ENCODE data around the gene ALOXE3. TPM values are rescaled to one million over a fixed set of nuclear protein-coding genes. Genes with fewer than 3 reads are reported as not detected.

ALOXE3 gene
- total RNA-seq, 1 experiment from 2014 or later: not detected

DNA sequence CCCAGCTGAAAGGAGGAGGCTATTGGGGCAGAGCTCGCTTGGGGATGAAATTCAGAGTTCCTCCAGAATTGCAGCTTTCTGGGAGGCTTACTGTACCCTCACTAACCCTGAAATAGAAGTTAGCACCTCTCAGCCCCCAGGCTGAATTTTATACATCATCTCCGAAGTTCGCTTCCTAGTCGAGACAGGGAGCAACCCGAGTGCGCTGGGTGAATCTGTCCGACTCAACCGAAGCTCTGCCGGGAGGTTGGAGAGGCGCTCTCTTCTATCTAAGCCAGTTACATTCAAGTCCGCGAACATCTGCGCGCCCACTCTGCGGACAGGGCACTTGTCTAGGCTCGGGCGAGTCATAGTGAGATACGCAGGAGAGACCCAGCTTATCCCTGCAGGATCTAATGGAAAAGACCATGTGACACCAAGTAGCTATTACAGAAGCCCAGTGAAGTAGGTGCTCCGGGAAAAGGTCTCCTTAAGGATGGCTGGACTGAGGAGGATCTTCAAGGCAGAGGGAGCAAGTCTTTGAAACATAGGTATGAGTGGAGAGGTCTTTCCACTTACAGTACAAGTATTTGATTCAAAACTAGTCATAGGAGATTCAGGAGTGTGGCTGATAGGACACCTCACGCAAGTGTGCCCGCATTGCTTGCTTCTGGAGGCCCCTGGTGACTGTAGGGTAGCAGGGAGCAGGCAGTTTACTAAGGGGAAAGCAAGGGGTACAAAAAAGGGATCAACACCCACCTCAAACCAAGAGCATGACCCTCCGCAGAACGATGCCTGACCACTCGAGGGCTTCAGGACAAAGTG lies 6.2 kb upstream of the ALOXE3 start:
- H3K27ac Mint-ChIP-seq (ENCODE audit: unreplicated experiment): peak overlapping the region; percentile 72
- intact Hi-C loops (cut with micrococcal nuclease; ENCODE audit: unreplicated experiment): loop anchor here (2.0 to 5.0 kb wide), 2 partner anchors 33 to 176 kb away; no protein-coding TSS in a partner anchor

DNA sequence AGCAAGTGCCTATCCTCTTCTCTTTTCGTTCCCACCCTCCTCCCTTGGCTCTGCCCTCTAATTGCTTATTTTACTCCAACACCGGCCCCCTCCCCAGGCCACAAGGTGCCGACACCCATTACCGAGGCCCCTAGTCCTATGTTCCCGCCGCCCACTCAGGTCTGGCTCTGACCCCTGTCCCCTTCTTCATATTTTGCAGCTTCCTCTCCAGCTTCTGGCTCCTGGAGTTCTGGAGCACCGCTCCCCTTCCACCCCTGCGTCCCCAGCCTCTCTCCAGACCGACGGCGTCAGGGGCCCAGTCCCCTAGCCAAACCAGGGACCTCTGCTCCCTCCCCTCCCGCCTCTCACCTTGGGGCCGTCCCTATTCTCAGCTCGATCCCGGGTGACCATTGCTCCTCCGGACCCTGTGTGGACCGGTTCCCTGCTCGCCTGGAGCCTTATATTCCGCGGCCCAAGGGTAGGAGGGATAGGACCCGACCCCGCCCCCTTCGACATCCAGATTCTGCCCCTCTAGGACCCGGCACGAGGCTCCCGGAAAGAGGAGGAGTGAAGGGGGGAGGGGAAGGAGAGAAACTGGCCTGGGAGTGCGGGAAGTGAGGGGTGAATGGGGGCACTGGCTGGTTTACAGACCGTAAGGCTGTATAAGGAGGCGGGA lies 5.5 kb upstream of the ALOXE3 start, which contains the start of gene HES7:
HES7 (minus strand) TSS at position 412 of the 655 bp plus-strand sequence; CDS start at position 390, 22 bp downstream.
- Mint-ChIP-seq H3K27ac (ENCODE audit: unreplicated experiment) (peak within 1 kb of the TSS; percentile 72), H3K4me3 (ENCODE audit: low read depth, unreplicated experiment) (peak within 1 kb of the TSS; percentile 91), H3K27me3 (ENCODE audit: unreplicated experiment) (peaks cover 68% of the 10 kb centered on the region), H3K9me3 (ENCODE audit: low read depth, unreplicated experiment) (no peaks in the 10 kb centered on the region), H3K36me3 (ENCODE audit: insufficient read depth, unreplicated experiment) (peaks cover 50% of the 10 kb centered on the region), H3K4me1 (ENCODE audit: low read depth, unreplicated experiment) (peaks cover 57% of the 10 kb centered on the region)
- intact Hi-C loops (cut with micrococcal nuclease; ENCODE audit: unreplicated experiment): loop anchor here (2.0 to 5.0 kb wide), 2 partner anchors 33 to 177 kb away; no protein-coding TSS in a partner anchor
- no TSS peak for BruUV-seq (replicated peaks)
- DNase-seq: no peak
- CTCF ChIA-PET: interaction anchor here (1.0 kb wide), 1 partner anchor 32 kb away, joined by 3 read pairs; no protein-coding TSS in a partner anchor
- TF ChIP-seq, protein P1, sequence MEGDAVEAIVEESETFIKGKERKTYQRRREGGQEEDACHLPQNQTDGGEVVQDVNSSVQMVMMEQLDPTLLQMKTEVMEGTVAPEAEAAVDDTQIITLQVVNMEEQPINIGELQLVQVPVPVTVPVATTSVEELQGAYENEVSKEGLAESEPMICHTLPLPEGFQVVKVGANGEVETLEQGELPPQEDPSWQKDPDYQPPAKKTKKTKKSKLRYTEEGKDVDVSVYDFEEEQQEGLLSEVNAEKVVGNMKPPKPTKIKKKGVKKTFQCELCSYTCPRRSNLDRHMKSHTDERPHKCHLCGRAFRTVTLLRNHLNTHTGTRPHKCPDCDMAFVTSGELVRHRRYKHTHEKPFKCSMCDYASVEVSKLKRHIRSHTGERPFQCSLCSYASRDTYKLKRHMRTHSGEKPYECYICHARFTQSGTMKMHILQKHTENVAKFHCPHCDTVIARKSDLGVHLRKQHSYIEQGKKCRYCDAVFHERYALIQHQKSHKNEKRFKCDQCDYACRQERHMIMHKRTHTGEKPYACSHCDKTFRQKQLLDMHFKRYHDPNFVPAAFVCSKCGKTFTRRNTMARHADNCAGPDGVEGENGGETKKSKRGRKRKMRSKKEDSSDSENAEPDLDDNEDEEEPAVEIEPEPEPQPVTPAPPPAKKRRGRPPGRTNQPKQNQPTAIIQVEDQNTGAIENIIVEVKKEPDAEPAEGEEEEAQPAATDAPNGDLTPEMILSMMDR (IDR thresholded peaks at IDR 0.05; ENCODE audit: unreplicated experiment): no peak

More for the DNA sequence above, 6.2 kb upstream of the ALOXE3 start:
- CTCF ChIA-PET: interaction anchor here (1.0 kb wide), 1 partner anchor 31 kb away, joined by 3 read pairs; no protein-coding TSS in a partner anchor
- peaks cover 56% of the 10 kb centered on the region for H3K4me1 Mint-ChIP-seq (ENCODE audit: low read depth, unreplicated experiment)
- no peak for DNase-seq
- BruUV-seq (replicated peaks): no TSS peak
- peak overlapping the region; percentile 91 for H3K4me3 Mint-ChIP-seq (ENCODE audit: low read depth, unreplicated experiment)
- no peaks in the 10 kb centered on the region for H3K9me3 Mint-ChIP-seq (ENCODE audit: low read depth, unreplicated experiment)
- peaks cover 73% of the 10 kb centered on the region for H3K27me3 Mint-ChIP-seq (ENCODE audit: unreplicated experiment)
- TF ChIP-seq, protein P1 (IDR thresholded peaks at IDR 0.05; ENCODE audit: unreplicated experiment): no peak
- H3K36me3 Mint-ChIP-seq (ENCODE audit: insufficient read depth, unreplicated experiment): peaks cover 43% of the 10 kb centered on the region

DNA sequence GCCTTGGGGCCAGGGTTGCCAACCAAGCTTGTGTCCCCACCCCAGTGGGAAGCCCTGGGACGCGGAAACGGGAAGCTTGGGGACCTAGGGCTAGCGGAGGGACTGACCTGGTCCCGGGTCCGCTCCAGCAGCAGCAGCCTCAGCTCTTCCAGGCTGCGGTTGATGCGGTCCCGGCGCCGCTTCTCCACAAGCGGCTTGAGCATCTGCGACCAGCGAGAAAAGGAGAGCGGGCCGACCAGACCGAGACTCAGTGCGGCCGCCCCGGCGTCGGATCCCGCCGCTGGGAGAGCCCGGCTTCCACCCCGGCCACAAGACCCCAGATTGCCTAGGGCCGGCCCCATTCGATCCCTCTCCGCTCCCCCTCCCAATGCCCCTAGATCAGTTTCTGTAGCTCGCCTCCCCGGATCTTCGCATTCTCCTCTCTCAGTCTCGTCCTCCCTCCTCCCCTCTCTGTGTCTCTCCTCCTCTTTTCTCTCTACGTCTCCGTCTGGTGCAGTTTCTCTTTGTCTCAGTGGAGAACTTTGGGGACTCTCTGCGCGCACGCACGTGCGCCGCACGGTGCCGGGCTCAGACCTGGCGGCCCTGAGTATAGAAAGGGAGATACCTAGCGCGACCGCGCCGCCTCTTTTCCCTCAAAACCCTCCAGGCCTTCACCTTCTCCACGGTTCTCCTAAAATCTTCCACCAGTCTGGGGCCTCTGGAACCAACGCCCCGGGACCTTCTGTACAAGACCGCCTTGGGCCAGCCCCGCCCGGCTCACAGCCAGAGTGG lies 4.8 kb upstream of the ALOXE3 start:
- CTCF ChIA-PET: no interaction called here
- Mint-ChIP-seq H3K36me3 (ENCODE audit: insufficient read depth, unreplicated experiment) (peaks cover 57% of the 10 kb centered on the region), H3K27ac (ENCODE audit: unreplicated experiment) (peak overlapping the region; percentile 48), H3K27me3 (ENCODE audit: unreplicated experiment) (peaks cover 68% of the 10 kb centered on the region), H3K4me3 (ENCODE audit: low read depth, unreplicated experiment) (peak overlapping the region; percentile 91), H3K4me1 (ENCODE audit: low read depth, unreplicated experiment) (peaks cover 64% of the 10 kb centered on the region), H3K9me3 (ENCODE audit: low read depth, unreplicated experiment) (no peaks in the 10 kb centered on the region)
- no peak for DNase-seq
- intact Hi-C loops (cut with micrococcal nuclease; ENCODE audit: unreplicated experiment): loop anchor here (5.0 kb wide), 1 partner anchor 34 kb away; no protein-coding TSS in a partner anchor
- TF ChIP-seq, protein P1 (IDR thresholded peaks at IDR 0.05; ENCODE audit: unreplicated experiment): no peak
- no TSS peak for BruUV-seq (replicated peaks)

DNA sequence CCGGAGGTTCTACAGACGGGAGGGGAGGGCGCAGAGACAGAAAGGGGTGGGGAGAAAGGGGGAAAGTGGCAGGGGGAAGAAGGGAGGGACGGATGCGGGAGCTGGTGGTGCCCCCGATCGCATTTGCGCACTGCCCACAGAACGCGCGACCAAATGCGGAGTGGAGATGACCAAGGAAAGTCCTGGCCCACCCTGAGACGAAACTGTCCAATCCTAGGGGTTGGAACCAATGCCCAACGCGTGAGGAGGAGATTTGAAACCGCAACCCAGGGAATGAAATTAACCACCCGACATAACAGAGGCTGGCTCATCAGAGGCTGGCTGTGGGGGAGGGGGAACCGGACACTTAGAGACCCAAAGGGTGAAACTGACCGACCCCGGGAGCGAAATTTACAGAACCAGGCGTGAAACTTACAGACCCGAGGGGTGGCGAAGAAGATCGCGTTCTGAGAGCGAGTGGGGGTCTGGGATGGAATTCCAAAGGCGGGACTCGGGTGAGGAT lies 4.2 kb upstream of the ALOXE3 start:
- no peak overlapping the region for H3K27ac Mint-ChIP-seq (ENCODE audit: unreplicated experiment)
- intact Hi-C loops (cut with micrococcal nuclease; ENCODE audit: unreplicated experiment): loop anchor here (5.0 kb wide), 1 partner anchor 35 kb away; no protein-coding TSS in a partner anchor
- TF ChIP-seq, protein P1 (IDR thresholded peaks at IDR 0.05; ENCODE audit: unreplicated experiment): no peak
- peak overlapping the region; percentile 91 for H3K4me3 Mint-ChIP-seq (ENCODE audit: low read depth, unreplicated experiment)
- no peak for DNase-seq
- peaks cover 63% of the 10 kb centered on the region for H3K36me3 Mint-ChIP-seq (ENCODE audit: insufficient read depth, unreplicated experiment)
- no TSS peak for BruUV-seq (replicated peaks)
- no peaks in the 10 kb centered on the region for H3K9me3 Mint-ChIP-seq (ENCODE audit: low read depth, unreplicated experiment)
- CTCF ChIA-PET: interaction anchor here (0.8 kb wide), 1 partner anchor 70 kb away, joined by 3 read pairs; no protein-coding TSS in a partner anchor
- H3K4me1 Mint-ChIP-seq (ENCODE audit: low read depth, unreplicated experiment): peaks cover 67% of the 10 kb centered on the region
- H3K27me3 Mint-ChIP-seq (ENCODE audit: unreplicated experiment): peaks cover 64% of the 10 kb centered on the region
